ENCODE data around the gene CNPY3.

- no peak for TF ChIP-seq POLR2AphosphoS5 (IDR thresholded peaks at IDR 0.05; ENCODE audit: low read depth, low read length)
- TF ChIP-seq ZNF460 (CRISPR knock-in tag; IDR thresholded peaks at IDR 0.05; ENCODE audit: borderline replicate concordance): no peak
- TF ChIP-seq PHF21A (CRISPR knock-in tag; IDR thresholded peaks at IDR 0.05): no peak; the same call in 1 of the 2 replicates
- no peak for TF ChIP-seq PHF5A (CRISPR knock-in tag; IDR thresholded peaks at IDR 0.05; ENCODE audit: low read depth, unreplicated experiment)
- TF ChIP-seq ZNF282 (IDR thresholded peaks at IDR 0.05; ENCODE audit: partially characterized antibody): no peak
- TF ChIP-seq ZBTB26 (CRISPR knock-in tag; IDR thresholded peaks at IDR 0.05; ENCODE audit: borderline replicate concordance): no peak
- TF ChIP-seq TCF12 (IDR thresholded peaks at IDR 0.05): no peak
- TF ChIP-seq TCF12 (CRISPR knock-in tag; IDR thresholded peaks at IDR 0.05): no peak
- TF ChIP-seq SMC3 (IDR thresholded peaks at IDR 0.05; ENCODE audit: low read length): no peak
- peak; percentile 92 for TF ChIP-seq CEBPG (CRISPR knock-in tag; IDR thresholded peaks at IDR 0.05)
- TF ChIP-seq ISX (CRISPR knock-in tag; conservative IDR thresholded peaks at IDR 0.05): no peak
- TF ChIP-seq KAT2B (IDR thresholded peaks at IDR 0.05; ENCODE audit: borderline replicate concordance, low read depth, low read length): no peak
- no peak for TF ChIP-seq ZNF18 (CRISPR knock-in tag; IDR thresholded peaks at IDR 0.05; ENCODE audit: insufficient replicate concordance)
- 0 out of 2 replicates have a peak, but pooled peaks have one; percentile 22 for TF ChIP-seq ZNF24 (IDR thresholded peaks at IDR 0.05)
- TF ChIP-seq CTCF (CRISPR knock-in tag; IDR thresholded peaks at IDR 0.05): no peak
These were observed 31.8 kb downstream of the CNPY3 start for GRCh38 chr6:42961020-42961470.
